Measurements from ENCODE around the gene RHBDL2.
"Not testable (repeated sequence)": the region's sequence is repeated elsewhere in the genome, so short reads cannot be mapped to it uniquely, and the experiment has no call there.

The RHBDL2 gene

GRCh38 chr1:38932571-38932970, 9.1 kb downstream of the RHBDL2 start:
- no peak for DNase-seq

GRCh38 chr1:38929476-38929875, 12.2 kb downstream of the RHBDL2 start:
- DNase-seq: no peak

GRCh38 chr1:38929054-38929453, 12.6 kb downstream of the RHBDL2 start:
- DNase-seq: no peak

- no peak for DNase-seq
Observed at GRCh38 chr1:38926091-38926490, 15.5 kb downstream of the RHBDL2 start.

GRCh38 chr1:38925391-38925790, 16.2 kb downstream of the RHBDL2 start:
- no peak for DNase-seq

- DNase-seq: no peak
Observed at GRCh38 chr1:38923607-38924006, 18.0 kb downstream of the RHBDL2 start.

GRCh38 chr1:38919130-38919529, 22.5 kb downstream of the RHBDL2 start:
- DNase-seq: peak; percentile 22

- DNase-seq: no peak
Observed at GRCh38 chr1:38918568-38918967, 23.1 kb downstream of the RHBDL2 start.

GRCh38 chr1:38917772-38918171, 23.9 kb downstream of the RHBDL2 start:
- no peak for DNase-seq

GRCh38 chr1:38917337-38917736, 24.3 kb downstream of the RHBDL2 start:
- DNase-seq: no peak

- DNase-seq: no peak
Observed at GRCh38 chr1:38915352-38915948, 26.2 kb downstream of the RHBDL2 start.

- DNase-seq: not testable (repeated sequence)
Observed at GRCh38 chr1:38914908-38915307, 26.7 kb downstream of the RHBDL2 start.

GRCh38 chr1:38908821-38909220, 32.8 kb downstream of the RHBDL2 start:
- no peak for DNase-seq

- DNase-seq: no peak
Observed at GRCh38 chr1:38905985-38906384, 35.6 kb downstream of the RHBDL2 start.

- no peak for DNase-seq
Observed at GRCh38 chr1:38899560-38899959, 42.1 kb downstream of the RHBDL2 start.

GRCh38 chr1:38898653-38899230, 42.9 kb downstream of the RHBDL2 start:
- peak; percentile 35 for DNase-seq

- no peak for DNase-seq
Observed at GRCh38 chr1:38896169-38896568, 45.5 kb downstream of the RHBDL2 start.

GRCh38 chr1:38892976-38893375, 48.7 kb downstream of the RHBDL2 start:
- peak; percentile 14 for DNase-seq

GRCh38 chr1:38891753-38892152, 49.9 kb downstream of the RHBDL2 start:
- DNase-seq: peak; percentile 3

- DNase-seq: no peak
Observed at GRCh38 chr1:38889589-38889988, 52.0 kb downstream of the RHBDL2 start.

GRCh38 chr1:38888423-38889333, 53.0 kb downstream of the RHBDL2 start:
- DNase-seq: no peak

- no peak for DNase-seq
Observed at GRCh38 chr1:38885092-38885491, 56.5 kb downstream of the RHBDL2 start.

GRCh38 chr1:38881487-38881886, 60.1 kb downstream of the RHBDL2 start, which contains the start of gene GJA9:
Gene GJA9 (minus strand): TSS chr1:38881587. CDS start chr1:38876098, 5,489 bp downstream.
- DNase-seq: no peak

- DNase-seq: no peak
Observed at GRCh38 chr1:38875811-38876210, 65.8 kb downstream of the RHBDL2 start.

Data from fibroblast of skin of right biceps (primary cell).